Measurements from ENCODE around the gene ABCC1.

ABCC1 gene

GRCh38 chr16:16096121-16096857 is 146.9 kb downstream of the ABCC1 start:
- no peaks in the 10 kb centered on the region for H3K4me1 ChIP-seq (ENCODE audit: insufficient read depth, low read length, poor library complexity, severe bottlenecking)
- H3K9ac ChIP-seq (ENCODE audit: low read depth, low read length, poor library complexity, severe bottlenecking) = no peak overlapping the region
- no peaks in the 10 kb centered on the region for H3K79me2 ChIP-seq (ENCODE audit: insufficient read depth, low read length)
- H3F3A ChIP-seq (ENCODE audit: low read depth) = no peaks in the 10 kb centered on the region
- H3K4me3 ChIP-seq (ENCODE audit: low read length, poor library complexity, severe bottlenecking) = no peak overlapping the region
- TF ChIP-seq EZH2phosphoT487 (IDR thresholded peaks at IDR 0.05; ENCODE audit: borderline replicate concordance) (no peak), CTCF (conservative IDR thresholded peaks at IDR 0.05; ENCODE audit: low read length) (peak; percentile 24)
- H4K20me1 ChIP-seq (ENCODE audit: insufficient read depth, low read length, poor library complexity, severe bottlenecking) = no peaks in the 10 kb centered on the region
- no peak overlapping the region for H2AFZ ChIP-seq (ENCODE audit: low read length)
- no peaks in the 10 kb centered on the region for H3K9me2 ChIP-seq (replicated peaks; ENCODE audit: low read depth, low read length)
- no peak overlapping the region for H3K4me2 ChIP-seq (ENCODE audit: low read depth, low read length, poor library complexity, severe bottlenecking)
- H3K27me3 ChIP-seq (ENCODE audit: insufficient read depth, low read length, poor library complexity, severe bottlenecking) = no peaks in the 10 kb centered on the region
- H3K36me3 ChIP-seq (ENCODE audit: insufficient read depth, low read length) = peaks cover 40% of the 10 kb centered on the region; the same call in 1 of the 2 replicates
- no peaks in the 10 kb centered on the region for H3K9me3 ChIP-seq (ENCODE audit: insufficient read depth, low read depth, low read length)

- Histone ChIP-seq H3K4me3 (ENCODE audit: low read length, poor library complexity, severe bottlenecking) (no peak overlapping the region), H3K9me3 (ENCODE audit: insufficient read depth, low read depth, low read length) (no peaks in the 10 kb centered on the region), H3K27me3 (ENCODE audit: insufficient read depth, low read length, poor library complexity, severe bottlenecking) (no peaks in the 10 kb centered on the region), H2AFZ (ENCODE audit: low read length) (no peak overlapping the region), H3K79me2 (ENCODE audit: insufficient read depth, low read length) (no peaks in the 10 kb centered on the region), H3K4me1 (ENCODE audit: insufficient read depth, low read length, poor library complexity, severe bottlenecking) (no peaks in the 10 kb centered on the region), H3K9ac (ENCODE audit: low read depth, low read length, poor library complexity, severe bottlenecking) (no peak overlapping the region), H4K20me1 (ENCODE audit: insufficient read depth, low read length, poor library complexity, severe bottlenecking) (no peaks in the 10 kb centered on the region), H3K9me2 (replicated peaks; ENCODE audit: low read depth, low read length) (no peaks in the 10 kb centered on the region), H3F3A (ENCODE audit: low read depth) (no peaks in the 10 kb centered on the region), H3K4me2 (ENCODE audit: low read depth, low read length, poor library complexity, severe bottlenecking) (no peak overlapping the region), H3K36me3 (ENCODE audit: insufficient read depth, low read length) (peaks cover 41% of the 10 kb centered on the region; the same call in 1 of the 2 replicates)
- no peak for TF ChIP-seq EZH2phosphoT487 (IDR thresholded peaks at IDR 0.05; ENCODE audit: borderline replicate concordance)
- TF ChIP-seq CTCF (conservative IDR thresholded peaks at IDR 0.05; ENCODE audit: low read length) = no peak
Observed at GRCh38 chr16:16096858-16097213, 147.4 kb downstream of the ABCC1 start.

GRCh38 chr16:16099320-16099719 is 149.9 kb downstream of the ABCC1 start:
- H2AFZ ChIP-seq (ENCODE audit: low read length) = no peak overlapping the region
- H3K9ac ChIP-seq (ENCODE audit: low read depth, low read length, poor library complexity, severe bottlenecking) = no peak overlapping the region
- H3K4me3 ChIP-seq (ENCODE audit: low read length, poor library complexity, severe bottlenecking) = no peak overlapping the region
- H3K27me3 ChIP-seq (ENCODE audit: insufficient read depth, low read length, poor library complexity, severe bottlenecking) = no peaks in the 10 kb centered on the region
- no peaks in the 10 kb centered on the region for H3K9me3 ChIP-seq (ENCODE audit: insufficient read depth, low read depth, low read length)
- no peak for TF ChIP-seq EZH2phosphoT487 (IDR thresholded peaks at IDR 0.05; ENCODE audit: borderline replicate concordance)
- TF ChIP-seq CTCF (conservative IDR thresholded peaks at IDR 0.05; ENCODE audit: low read length) = no peak
- H3K79me2 ChIP-seq (ENCODE audit: insufficient read depth, low read length) = no peaks in the 10 kb centered on the region
- peaks cover 53% of the 10 kb centered on the region; the same call in 1 of the 2 replicates for H3K36me3 ChIP-seq (ENCODE audit: insufficient read depth, low read length)
- no peaks in the 10 kb centered on the region for H3K4me1 ChIP-seq (ENCODE audit: insufficient read depth, low read length, poor library complexity, severe bottlenecking)
- no peak overlapping the region for H3K4me2 ChIP-seq (ENCODE audit: low read depth, low read length, poor library complexity, severe bottlenecking)
- H4K20me1 ChIP-seq (ENCODE audit: insufficient read depth, low read length, poor library complexity, severe bottlenecking) = no peaks in the 10 kb centered on the region
- H3F3A ChIP-seq (ENCODE audit: low read depth) = no peaks in the 10 kb centered on the region
- H3K9me2 ChIP-seq (replicated peaks; ENCODE audit: low read depth, low read length) = no peaks in the 10 kb centered on the region

Data from Loucy (cell line).